ENCODE data around the gene SHMT2.

DNA sequence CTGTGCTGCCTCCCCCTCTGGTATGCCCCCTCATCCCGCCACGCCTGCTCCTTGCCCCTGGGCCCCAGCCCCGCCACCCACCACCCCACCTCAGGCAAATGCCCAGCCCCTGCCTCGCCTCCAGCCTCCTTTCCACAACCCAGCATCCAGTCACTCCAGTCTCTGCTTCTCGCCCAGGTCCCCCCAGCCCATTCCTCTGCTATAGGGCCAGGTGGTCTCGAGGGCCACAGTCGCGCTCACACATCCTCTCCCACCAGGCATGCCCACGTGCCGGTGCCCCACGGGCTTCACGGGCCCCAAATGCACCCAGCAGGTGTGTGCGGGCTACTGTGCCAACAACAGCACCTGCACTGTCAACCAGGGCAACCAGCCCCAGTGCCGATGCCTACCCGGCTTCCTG is 19.1 kb upstream of the SHMT2 start:
- no peak for TF ChIP-seq POLR2A (IDR thresholded peaks at IDR 0.05)
- TF ChIP-seq, protein P1, sequence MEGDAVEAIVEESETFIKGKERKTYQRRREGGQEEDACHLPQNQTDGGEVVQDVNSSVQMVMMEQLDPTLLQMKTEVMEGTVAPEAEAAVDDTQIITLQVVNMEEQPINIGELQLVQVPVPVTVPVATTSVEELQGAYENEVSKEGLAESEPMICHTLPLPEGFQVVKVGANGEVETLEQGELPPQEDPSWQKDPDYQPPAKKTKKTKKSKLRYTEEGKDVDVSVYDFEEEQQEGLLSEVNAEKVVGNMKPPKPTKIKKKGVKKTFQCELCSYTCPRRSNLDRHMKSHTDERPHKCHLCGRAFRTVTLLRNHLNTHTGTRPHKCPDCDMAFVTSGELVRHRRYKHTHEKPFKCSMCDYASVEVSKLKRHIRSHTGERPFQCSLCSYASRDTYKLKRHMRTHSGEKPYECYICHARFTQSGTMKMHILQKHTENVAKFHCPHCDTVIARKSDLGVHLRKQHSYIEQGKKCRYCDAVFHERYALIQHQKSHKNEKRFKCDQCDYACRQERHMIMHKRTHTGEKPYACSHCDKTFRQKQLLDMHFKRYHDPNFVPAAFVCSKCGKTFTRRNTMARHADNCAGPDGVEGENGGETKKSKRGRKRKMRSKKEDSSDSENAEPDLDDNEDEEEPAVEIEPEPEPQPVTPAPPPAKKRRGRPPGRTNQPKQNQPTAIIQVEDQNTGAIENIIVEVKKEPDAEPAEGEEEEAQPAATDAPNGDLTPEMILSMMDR (IDR thresholded peaks at IDR 0.05) = no peak

Data from uterus (tissue), 2 donors.